Gastroesophageal sphincter (tissue), 4 donors: Measurements from ENCODE around the gene FHAD1. TPM values are rescaled to one million over a fixed set of nuclear protein-coding genes. Genes with fewer than 3 reads are reported as not detected.

ENCODE experiments used
- ATAC-seq: fragments of 150-250 bp; one replicate; pipeline ENCODE4 v1.9.1; 2016; ENCODE audit warnings: mild to moderate bottlenecking, moderate library complexity
- H3K27ac ChIP-seq, 4 donors: fragments of 200-600 bp; sonication (generic) in 3 of 4; 1 replicate in 3 of 4; 2 replicates in 1 of 4; pipeline ENCODE4 v1.5.1; 2016 to 2019
- H3K27me3 ChIP-seq: fragments of 200-600 bp; sonication (generic); one replicate; pipeline ENCODE4 v1.5.1; 2019
- H3K36me3 ChIP-seq, 2 donors: fragments of 200-600 bp; sonication (generic); one replicate each; pipeline ENCODE4 v1.5.1; 2019; ENCODE audit warnings: control low read depth in 1 of 2
- H3K4me1 ChIP-seq, 3 donors: fragments of 200-600 bp; sonication (generic); 1 replicate in 2 of 3; 2 replicates in 1 of 3; pipeline ENCODE4 v1.5.1; 2016 to 2019; ENCODE audit warnings: control low read depth in 2 of 3
- H3K4me3 ChIP-seq, 2 donors: fragments of 200-600 bp; sonication (generic); one replicate each; pipeline ENCODE4 v1.5.1; 2019; ENCODE audit warnings: mild to moderate bottlenecking in 1 of 2, moderate library complexity in 1 of 2
- H3K9me3 ChIP-seq, 3 donors: fragments of 200-600 bp; sonication (generic); one replicate each; pipeline ENCODE4 v1.5.1; 2017 to 2019; ENCODE audit warnings: control low read depth in 2 of 3
- EP300 ChIP-seq: sonication (generic); formaldehyde crosslinking; IDR thresholded peaks from one replicate; pipeline ENCODE4 v1.6.1; 2017; ENCODE audit warnings: antibody characterized with exemption, mild to moderate bottlenecking
- POLR2A ChIP-seq, 2 donors: fragments of 450-650 bp; IDR thresholded peaks; one replicate each; pipeline ENCODE4 v1.6.1; 2017; ENCODE audit warnings: antibody characterized with exemption in 2 of 2, mild to moderate bottlenecking in 2 of 2, moderate library complexity in 1 of 2
- POLR2AphosphoS5 ChIP-seq: sonication (generic); formaldehyde crosslinking; IDR thresholded peaks from one replicate; pipeline ENCODE4 v1.6.1; 2017; ENCODE audit warnings: antibody characterized with exemption
- WGBS, 2 donors: methylation state at CpG; one replicate each; pipeline ENCODE4 v1.1.5; 2018; ENCODE audit warnings: low coverage in 1 of 2; 5-methylcytosine and 5-hydroxymethylcytosine counted together
- total RNA-seq, 4 donors: library from RNA; depleted of rRNA; stranded (reverse); fragments of >200 nt; gene quantifications; one replicate each; pipeline ENCODE4 v1.1.0, GENCODE V29; 2016
- TF ChIP-seq, protein P1 (sequence below), 4 experiments: fragments of 200-600 bp in 2 of 4; fragments of 450-650 bp in 2 of 4; sonication (generic) in 1 of 4; IDR thresholded peaks; one replicate each; pipeline ENCODE4 v1.5.1; 2017 to 2019; ENCODE audit warnings: antibody characterized with exemption in 4 of 4, mild to moderate bottlenecking in 2 of 4, moderate library complexity in 2 of 4

FHAD1 gene
- total RNA-seq, 4 donors from 2014 or later: 1.1 TPM; not detected in 3

DNA sequence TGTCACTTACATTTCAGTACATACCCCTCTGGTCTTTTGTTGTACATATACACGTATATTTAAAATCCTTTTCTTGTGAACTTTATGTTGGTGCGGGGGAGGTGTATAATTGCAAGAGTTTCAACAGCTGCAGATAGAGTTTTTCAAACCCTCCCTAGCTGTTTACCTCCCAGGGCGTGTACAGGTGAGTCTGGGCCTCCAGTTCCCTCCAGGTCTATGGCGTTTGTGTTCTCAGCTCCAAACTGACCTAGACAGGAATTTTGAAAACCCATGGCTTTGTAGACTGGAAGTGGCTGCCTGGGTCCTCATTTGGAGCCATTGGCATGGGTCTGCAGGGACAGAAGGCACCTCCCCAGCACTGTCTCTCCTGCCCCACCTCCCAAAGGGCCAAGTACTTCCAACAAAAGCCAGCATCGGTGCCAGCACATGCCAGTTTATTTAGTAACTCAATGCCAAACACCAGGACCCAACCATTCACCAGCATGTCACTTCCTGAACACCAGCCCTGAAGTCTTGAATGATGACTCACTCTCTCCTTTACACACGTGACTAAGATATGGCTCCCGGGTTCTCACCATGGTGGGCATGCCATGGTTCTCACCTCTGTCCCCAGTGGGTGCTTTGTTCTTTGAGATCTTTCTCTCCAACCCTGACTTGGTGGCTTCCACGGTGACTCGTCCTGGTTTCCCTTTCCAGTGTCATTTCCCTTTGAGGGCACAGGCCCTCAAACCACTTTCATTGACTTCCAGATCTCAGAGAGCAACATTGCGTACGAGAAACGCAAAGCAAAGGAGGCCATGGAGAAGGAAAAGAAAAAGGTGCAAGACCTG lies 105.3 kb downstream of the FHAD1 start:
- no peak for TF ChIP-seq POLR2A (IDR thresholded peaks at IDR 0.05)
- TF ChIP-seq EP300: no peak
- TF ChIP-seq POLR2AphosphoS5: no peak
- TF ChIP-seq, protein P1, sequence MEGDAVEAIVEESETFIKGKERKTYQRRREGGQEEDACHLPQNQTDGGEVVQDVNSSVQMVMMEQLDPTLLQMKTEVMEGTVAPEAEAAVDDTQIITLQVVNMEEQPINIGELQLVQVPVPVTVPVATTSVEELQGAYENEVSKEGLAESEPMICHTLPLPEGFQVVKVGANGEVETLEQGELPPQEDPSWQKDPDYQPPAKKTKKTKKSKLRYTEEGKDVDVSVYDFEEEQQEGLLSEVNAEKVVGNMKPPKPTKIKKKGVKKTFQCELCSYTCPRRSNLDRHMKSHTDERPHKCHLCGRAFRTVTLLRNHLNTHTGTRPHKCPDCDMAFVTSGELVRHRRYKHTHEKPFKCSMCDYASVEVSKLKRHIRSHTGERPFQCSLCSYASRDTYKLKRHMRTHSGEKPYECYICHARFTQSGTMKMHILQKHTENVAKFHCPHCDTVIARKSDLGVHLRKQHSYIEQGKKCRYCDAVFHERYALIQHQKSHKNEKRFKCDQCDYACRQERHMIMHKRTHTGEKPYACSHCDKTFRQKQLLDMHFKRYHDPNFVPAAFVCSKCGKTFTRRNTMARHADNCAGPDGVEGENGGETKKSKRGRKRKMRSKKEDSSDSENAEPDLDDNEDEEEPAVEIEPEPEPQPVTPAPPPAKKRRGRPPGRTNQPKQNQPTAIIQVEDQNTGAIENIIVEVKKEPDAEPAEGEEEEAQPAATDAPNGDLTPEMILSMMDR (IDR thresholded peaks at IDR 0.05): no peak
- 76 to 88% methylated on average over 3 to 11 of the region's 12 CpGs for WGBS, 2 donors
- Histone ChIP-seq H3K4me1 (no peaks in the 10 kb centered on the region), H3K9me3 (no peaks in the 10 kb centered on the region), H3K27ac (no peak overlapping the region), H3K36me3 (no peaks in the 10 kb centered on the region), H3K27me3 (no peaks in the 10 kb centered on the region), H3K4me3 (no peak overlapping the region)
- no peak for ATAC-seq

DNA sequence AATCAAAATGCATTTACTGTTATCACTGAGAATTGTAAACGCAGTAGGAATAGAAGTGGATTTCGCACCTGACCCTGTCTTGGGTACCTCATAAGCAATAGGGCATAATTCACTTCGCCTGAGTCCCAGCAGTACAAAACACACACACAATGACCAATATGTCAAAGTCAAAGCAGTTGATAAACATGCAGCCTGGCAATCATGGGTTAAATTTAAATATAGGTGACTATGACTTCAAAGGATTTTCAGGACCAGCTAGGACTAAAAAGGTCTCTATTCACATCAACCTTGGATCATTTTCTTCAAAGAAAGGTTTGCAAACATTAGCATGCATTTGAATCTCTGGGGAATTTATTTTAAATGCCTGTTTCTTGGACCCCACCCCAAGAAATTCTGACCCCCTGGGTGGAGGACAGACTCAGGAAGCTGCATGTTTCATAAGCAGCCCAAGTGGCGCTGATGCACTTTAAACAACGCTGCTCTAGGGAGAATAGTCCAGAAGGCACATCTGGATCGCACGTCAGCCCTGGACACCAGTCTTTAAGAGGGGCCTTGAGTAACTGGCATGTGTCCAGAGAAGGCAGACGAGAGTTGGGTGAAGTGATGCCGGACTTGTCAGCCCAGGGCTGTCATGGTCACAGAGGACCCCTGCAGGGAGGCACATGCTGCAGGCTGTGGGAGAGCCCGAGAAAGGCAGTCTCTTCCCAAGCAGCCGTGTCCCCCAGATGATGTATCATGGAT lies 107.0 kb downstream of the FHAD1 start:
- WGBS, 2 donors: 80 to 87% methylated on average over 5 to 6 of the region's 11 CpGs
- H3K4me3 ChIP-seq: no peak overlapping the region
- H3K9me3 ChIP-seq: no peaks in the 10 kb centered on the region
- H3K4me1 ChIP-seq: no peaks in the 10 kb centered on the region
- TF ChIP-seq POLR2AphosphoS5: no peak
- TF ChIP-seq POLR2A (IDR thresholded peaks at IDR 0.05): no peak
- TF ChIP-seq, protein P1 (IDR thresholded peaks at IDR 0.05): no peak
- no peak for TF ChIP-seq EP300
- no peak overlapping the region for H3K27ac ChIP-seq
- no peak for ATAC-seq
- no peaks in the 10 kb centered on the region for H3K36me3 ChIP-seq
- H3K27me3 ChIP-seq: no peaks in the 10 kb centered on the region

DNA sequence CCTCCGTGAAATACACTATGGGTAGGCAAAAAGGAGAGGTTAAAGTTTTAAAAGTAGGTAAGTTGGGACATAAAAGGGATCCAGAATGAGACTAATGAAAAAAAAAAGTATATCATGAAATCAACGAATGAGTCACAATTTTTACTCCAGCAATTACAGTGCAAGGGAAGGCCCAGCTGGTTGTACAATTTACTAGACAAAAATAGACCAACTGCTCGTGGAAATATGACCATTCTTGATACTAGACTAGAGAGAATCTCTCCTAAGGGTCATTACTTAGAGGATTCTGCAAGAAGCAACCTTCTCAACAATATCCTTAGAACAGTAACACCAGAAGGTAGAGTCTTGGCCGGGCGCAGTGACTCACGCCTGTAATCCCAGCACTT lies 107.5 kb downstream of the FHAD1 start:
- Histone ChIP-seq H3K27ac (no peak overlapping the region), H3K9me3 (no peaks in the 10 kb centered on the region), H3K4me1 (no peaks in the 10 kb centered on the region), H3K4me3 (no peak overlapping the region), H3K36me3 (no peaks in the 10 kb centered on the region), H3K27me3 (no peaks in the 10 kb centered on the region)
- TF ChIP-seq, protein P1 (IDR thresholded peaks at IDR 0.05): no peak
- TF ChIP-seq EP300: no peak
- TF ChIP-seq POLR2AphosphoS5: no peak
- no peak for TF ChIP-seq POLR2A (IDR thresholded peaks at IDR 0.05)
- ATAC-seq: no peak
- 63 to 74% methylated on average over 5 to 6 of the region's 6 CpGs for WGBS, 2 donors

DNA sequence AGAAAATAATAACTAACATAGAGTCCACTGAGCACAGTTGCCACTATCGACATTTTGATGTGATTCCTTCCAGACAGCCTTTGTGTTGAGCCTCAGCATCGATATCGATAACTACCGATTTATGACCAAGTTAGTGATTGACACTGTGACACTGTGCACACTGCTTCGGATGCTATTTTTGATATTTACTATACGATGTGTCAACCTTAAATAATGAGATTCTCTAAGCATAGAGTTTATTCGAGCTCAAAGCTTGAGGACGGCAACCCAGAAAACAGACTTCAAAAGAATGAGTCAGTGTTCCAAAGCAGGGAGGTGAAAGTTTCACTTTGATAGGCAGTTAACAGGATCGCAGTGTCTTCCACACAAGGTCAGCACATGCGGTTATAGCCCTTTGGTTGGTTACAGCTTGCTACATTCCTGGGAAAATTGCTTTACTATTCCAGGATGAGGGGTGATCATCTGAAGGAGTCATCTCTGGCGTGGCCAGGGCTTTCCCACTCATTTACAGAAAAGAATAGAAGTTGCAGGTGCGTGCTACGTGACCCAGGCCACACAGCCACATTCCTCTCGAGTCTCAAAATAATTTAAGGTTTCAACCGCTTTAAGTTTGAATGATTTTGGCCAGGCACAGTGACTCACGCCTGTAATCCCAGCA lies 109.1 kb downstream of the FHAD1 start:
- Histone ChIP-seq H3K9me3 (no peaks in the 10 kb centered on the region), H3K4me3 (no peak overlapping the region), H3K27ac (no peak overlapping the region), H3K4me1 (no peaks in the 10 kb centered on the region), H3K36me3 (no peaks in the 10 kb centered on the region), H3K27me3 (no peaks in the 10 kb centered on the region)
- 87 to 95% methylated on average over 9 to 11 of the region's 16 CpGs for WGBS, 2 donors
- no peak for ATAC-seq
- no peak for TF ChIP-seq EP300
- TF ChIP-seq POLR2AphosphoS5: no peak
- TF ChIP-seq, protein P1 (IDR thresholded peaks at IDR 0.05): no peak
- TF ChIP-seq POLR2A (IDR thresholded peaks at IDR 0.05): no peak
